WTC11 (cell line): ENCODE data around the gene SYNE4. TPM values are rescaled to one million over a fixed set of nuclear protein-coding genes. Genes with fewer than 3 reads are reported as not detected.

Experiments used
- ATAC-seq: fragments of 200-7000 bp; cut with Tn5 transposase; 2 replicates; pipeline ENCODE4 v1.10.0; 2021; ENCODE audit warnings: mild to moderate bottlenecking, moderate library complexity
- CTCF ChIA-PET: fragments of 300-600 bp; sonication (Branson Sonifier 250); formaldehyde crosslinking; loops from one replicate; lab custom pipeline; 2021; ENCODE audit warnings: antibody characterized with exemption; lab: Charles Lee
- POLR2A ChIA-PET: fragments of 350-600 bp; sonication (Branson Sonifier 250); formaldehyde crosslinking; loops from one replicate; lab custom pipeline; 2021; ENCODE audit warnings: antibody characterized with exemption; lab: Charles Lee
- DNase-seq: peaks from one replicate; pipeline ENCODE4 v3.0.0; 2021; ENCODE audit warnings: low spot score
- H3K27ac Mint-ChIP-seq: 2 replicates; pipeline ENCODE4 v1.8.0; 2021; ENCODE audit warnings: mixed read lengths
- H3K27me3 Mint-ChIP-seq: 2 replicates; pipeline ENCODE4 v1.8.0; 2021; ENCODE audit warnings: low read depth, mild to moderate bottlenecking, moderate library complexity, mixed read lengths
- H3K36me3 Mint-ChIP-seq: 2 replicates; pipeline ENCODE4 v1.8.0; 2021; ENCODE audit warnings: mixed read lengths
- H3K4me1 Mint-ChIP-seq: 2 replicates; pipeline ENCODE4 v1.8.0; 2022; ENCODE audit warnings: mixed read lengths
- H3K4me3 Mint-ChIP-seq: 2 replicates; pipeline ENCODE4 v1.8.0; 2021; ENCODE audit warnings: mild to moderate bottlenecking, moderate library complexity, mixed read lengths
- H3K9me3 Mint-ChIP-seq: 2 replicates; pipeline ENCODE4 v1.8.0; 2021; ENCODE audit warnings: mixed read lengths
- ARID4B ChIP-seq: sonication (generic); formaldehyde crosslinking; IDR thresholded peaks from 2 replicates; pipeline ENCODE4 v1.8.0; 2023; ENCODE audit warnings: missing genetic modification reagents, mild to moderate bottlenecking, borderline replicate concordance
- ATF6 ChIP-seq: sonication (generic); formaldehyde crosslinking; IDR thresholded peaks from 2 replicates; pipeline ENCODE4 v1.8.1; 2023; ENCODE audit warnings: mild to moderate bottlenecking, missing genetic modification reagents
- CTCF ChIP-seq: fragments of 200-600 bp; IDR thresholded peaks from 2 replicates; pipeline ENCODE4 v1.8.0; 2022; ENCODE audit warnings: antibody characterized with exemption
- ELF4 ChIP-seq: sonication (generic); formaldehyde crosslinking; IDR thresholded peaks from 2 replicates; pipeline ENCODE4 v1.8.1; 2022; ENCODE audit warnings: low read depth, mild to moderate bottlenecking, moderate library complexity, missing genetic modification reagents
- EMX1 ChIP-seq: fragments of 250-450 bp; sonication (Bioruptor Pico); IDR thresholded peaks from 2 replicates; pipeline ENCODE4 v1.8.0; 2021; ENCODE audit warnings: mild to moderate bottlenecking
- HMGA2 ChIP-seq: fragments of 250-450 bp; sonication (Bioruptor Pico); IDR thresholded peaks from 2 replicates; pipeline ENCODE4 v1.4.0; 2021; ENCODE audit warnings: mild to moderate bottlenecking, moderate library complexity
- HMGXB4 ChIP-seq: sonication (generic); formaldehyde crosslinking; IDR thresholded peaks from 2 replicates; pipeline ENCODE4 v1.8.1; 2023; ENCODE audit warnings: mild to moderate bottlenecking, moderate library complexity, missing genetic modification reagents
- NFYB ChIP-seq: sonication (generic); formaldehyde crosslinking; conservative IDR thresholded peaks from 2 replicates; pipeline ENCODE4 v1.8.0; 2022; ENCODE audit warnings: low read depth, missing genetic modification reagents
- total RNA-seq: library from RNA; stranded (reverse); gene quantifications from 3 replicates; pipeline ENCODE4 v1.2.3, GENCODE V29; 2021

SYNE4 gene
- total RNA-seq, 1 experiment from 2014 or later = 17.6 TPM

- TF ChIP-seq HMGA2 = no peak
- peak; percentile 48 for TF ChIP-seq NFYB (CRISPR knock-in tag)
- no peak for TF ChIP-seq ARID4B (CRISPR knock-in tag)
- TF ChIP-seq ATF6 (CRISPR knock-in tag) = no peak
- peak overlapping the region; percentile 35 for H3K4me3 Mint-ChIP-seq
- ATAC-seq = no peak
- peaks cover 30% of the 10 kb centered on the region for H3K4me1 Mint-ChIP-seq
- peak; percentile 48 for DNase-seq
- no peaks in the 10 kb centered on the region for H3K9me3 Mint-ChIP-seq
- H3K27ac Mint-ChIP-seq = peak overlapping the region; percentile 14; the same call in 1 of the 2 replicates
- ChIA-PET POLR2A (no interaction called here), CTCF (interaction anchor here (0.6 to 1.9 kb wide), 7 partner anchors 10 to 148 kb away, joined by 3 to 11 read pairs (median 3); partner anchors contain the start of gene ALKBH6)
- no peaks in the 10 kb centered on the region for H3K36me3 Mint-ChIP-seq
- H3K27me3 Mint-ChIP-seq = no peaks in the 10 kb centered on the region
These were observed 43.0 kb upstream of the SYNE4 start for GRCh38 chr19:36051637-36052036.

- no peaks in the 10 kb centered on the region for H3K27me3 Mint-ChIP-seq
- CTCF ChIA-PET = interaction anchor here (1.0 to 1.9 kb wide), 7 partner anchors 10 to 74 kb away, joined by 3 to 11 read pairs (median 4); partner anchors contain the start of gene SDHAF1
These were observed 42.6 kb upstream of the SYNE4 start for GRCh38 chr19:36051236-36051635.

More at GRCh38 chr19:36051236-36051635, 42.6 kb upstream of the SYNE4 start:
- no peaks in the 10 kb centered on the region for H3K36me3 Mint-ChIP-seq
- peak overlapping the region; percentile 35 for H3K4me3 Mint-ChIP-seq
- ATAC-seq (peak; percentile 47), DNase-seq (peak; percentile 73)
- POLR2A ChIA-PET = no interaction called here
- peak overlapping the region; percentile 66 for H3K27ac Mint-ChIP-seq
- TF ChIP-seq ELF4 (CRISPR knock-in tag) = no peak
- TF ChIP-seq HMGXB4 (CRISPR knock-in tag) = 0 out of 2 replicates have a peak, but pooled peaks have one; percentile 12
- peak; percentile 16; the same call in 1 of the 2 replicates for TF ChIP-seq CTCF
- TF ChIP-seq EMX1 (CRISPR knock-in tag) = no peak
- H3K4me1 Mint-ChIP-seq = peaks cover 27% of the 10 kb centered on the region
- H3K9me3 Mint-ChIP-seq = no peaks in the 10 kb centered on the region
